Measurements from ENCODE around the gene RANGAP1. TPM values are rescaled to one million over a fixed set of nuclear protein-coding genes. Genes with fewer than 3 reads are reported as not detected.

The RANGAP1 gene
- polyA plus RNA-seq, 3 donors, result 8.3 to 30.2 (median 8.5) TPM

DNA sequence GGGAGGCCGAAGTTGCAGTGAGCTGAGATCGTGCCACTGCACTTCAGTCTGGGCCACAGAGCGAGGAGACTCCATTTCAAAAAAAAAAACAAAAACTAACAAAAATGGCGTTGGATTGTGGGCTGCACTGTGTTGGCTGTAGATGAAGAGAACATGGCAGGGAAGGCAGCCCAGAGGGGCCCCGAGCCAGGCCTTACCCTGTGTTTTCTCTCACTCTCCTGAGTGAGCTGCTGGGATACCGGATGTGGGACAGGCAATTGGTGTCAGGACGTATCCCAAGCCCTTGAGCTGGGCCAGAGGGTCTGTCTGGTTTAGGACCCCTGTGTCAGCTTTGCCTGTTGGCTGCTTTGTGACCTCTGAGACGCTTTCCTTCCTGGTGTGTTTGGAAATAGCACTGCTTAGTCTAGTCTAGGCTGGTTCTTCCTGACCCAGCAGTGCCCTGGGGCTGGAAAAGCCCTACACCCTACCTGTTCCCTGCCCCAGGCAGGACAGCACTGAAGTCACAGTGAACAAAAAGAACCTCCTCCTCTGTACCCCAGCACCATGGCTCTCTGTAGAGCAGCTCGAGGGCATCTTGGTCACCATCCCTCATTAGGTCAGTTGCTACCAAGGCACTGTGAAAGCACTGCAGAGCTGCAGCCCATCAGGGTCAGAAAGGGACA is 63.0 kb downstream of the RANGAP1 start:
- H3K79me2 ChIP-seq (ENCODE audit: insufficient read depth, low read length), result no peaks in the 10 kb centered on the region
- Mint-ChIP-seq H3K27ac (peak overlapping the region in 1 of 7 donors; percentile 6), H3K4me1 (peaks cover 7% of the 10 kb centered on the region), H3K36me3 (peaks cover 70 to 93% of the 10 kb centered on the region in 2 donors), H3K9me3 (no peaks in the 10 kb centered on the region), H3K27me3 (ENCODE audit: low read depth in 3 of 3) (peaks cover 0 to 2% (median 0%) of the 10 kb centered on the region in 3 donors), H3K4me3 (no peak overlapping the region)
- intact Hi-C loops (cut with micrococcal nuclease), result no loop called here
- DNase-seq, result no peak
- peaks cover 70 to 89% of the 10 kb centered on the region in 2 donors for H3K36me3 ChIP-seq (replicated peaks in 1 of 2; ENCODE audit: control insufficient read depth in 1 of 2, insufficient read depth in 2 of 2, low read length in 2 of 2)
- peak overlapping the region in 1 of 2 donors; percentile 38 for H3K27ac ChIP-seq (ENCODE audit: low read depth in 1 of 2, low read length in 2 of 2)
- H3K4me2 ChIP-seq (replicated peaks; ENCODE audit: extremely low read depth, low read length, poor library complexity, severe bottlenecking), result no peak overlapping the region
- TF ChIP-seq, protein P1, sequence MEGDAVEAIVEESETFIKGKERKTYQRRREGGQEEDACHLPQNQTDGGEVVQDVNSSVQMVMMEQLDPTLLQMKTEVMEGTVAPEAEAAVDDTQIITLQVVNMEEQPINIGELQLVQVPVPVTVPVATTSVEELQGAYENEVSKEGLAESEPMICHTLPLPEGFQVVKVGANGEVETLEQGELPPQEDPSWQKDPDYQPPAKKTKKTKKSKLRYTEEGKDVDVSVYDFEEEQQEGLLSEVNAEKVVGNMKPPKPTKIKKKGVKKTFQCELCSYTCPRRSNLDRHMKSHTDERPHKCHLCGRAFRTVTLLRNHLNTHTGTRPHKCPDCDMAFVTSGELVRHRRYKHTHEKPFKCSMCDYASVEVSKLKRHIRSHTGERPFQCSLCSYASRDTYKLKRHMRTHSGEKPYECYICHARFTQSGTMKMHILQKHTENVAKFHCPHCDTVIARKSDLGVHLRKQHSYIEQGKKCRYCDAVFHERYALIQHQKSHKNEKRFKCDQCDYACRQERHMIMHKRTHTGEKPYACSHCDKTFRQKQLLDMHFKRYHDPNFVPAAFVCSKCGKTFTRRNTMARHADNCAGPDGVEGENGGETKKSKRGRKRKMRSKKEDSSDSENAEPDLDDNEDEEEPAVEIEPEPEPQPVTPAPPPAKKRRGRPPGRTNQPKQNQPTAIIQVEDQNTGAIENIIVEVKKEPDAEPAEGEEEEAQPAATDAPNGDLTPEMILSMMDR (IDR thresholded peaks at IDR 0.05), result no peak
- no peaks in the 10 kb centered on the region for H3K9me3 ChIP-seq (replicated peaks in 1 of 2; ENCODE audit: control insufficient read depth in 1 of 2, insufficient read depth in 1 of 2, low read length in 2 of 2)
- WGBS (ENCODE audit: insufficient coverage), result 96% methylated on average over 5 of the region's 9 CpGs
- no peak overlapping the region for H3K4me3 ChIP-seq (replicated peaks in 1 of 3; ENCODE audit: low read depth in 2 of 3, low read length in 3 of 3)
- peaks cover 5 to 7% of the 10 kb centered on the region in 2 donors for H3K4me1 ChIP-seq (ENCODE audit: control insufficient read depth in 1 of 2, insufficient read depth in 2 of 2, low read length in 2 of 2)
- H4K20me1 ChIP-seq (ENCODE audit: insufficient read depth, low read length), result no peaks in the 10 kb centered on the region
- no peak overlapping the region for H3K9ac ChIP-seq (ENCODE audit: insufficient read depth, low read length, poor library complexity, severe bottlenecking)
- no peaks in the 10 kb centered on the region for H3K27me3 ChIP-seq (ENCODE audit: control insufficient read depth in 2 of 2, insufficient read depth in 2 of 2, low read length in 2 of 2)
- no peak overlapping the region for H2AFZ ChIP-seq (ENCODE audit: insufficient read depth, low read depth, low read length, poor library complexity, severe bottlenecking)

DNA sequence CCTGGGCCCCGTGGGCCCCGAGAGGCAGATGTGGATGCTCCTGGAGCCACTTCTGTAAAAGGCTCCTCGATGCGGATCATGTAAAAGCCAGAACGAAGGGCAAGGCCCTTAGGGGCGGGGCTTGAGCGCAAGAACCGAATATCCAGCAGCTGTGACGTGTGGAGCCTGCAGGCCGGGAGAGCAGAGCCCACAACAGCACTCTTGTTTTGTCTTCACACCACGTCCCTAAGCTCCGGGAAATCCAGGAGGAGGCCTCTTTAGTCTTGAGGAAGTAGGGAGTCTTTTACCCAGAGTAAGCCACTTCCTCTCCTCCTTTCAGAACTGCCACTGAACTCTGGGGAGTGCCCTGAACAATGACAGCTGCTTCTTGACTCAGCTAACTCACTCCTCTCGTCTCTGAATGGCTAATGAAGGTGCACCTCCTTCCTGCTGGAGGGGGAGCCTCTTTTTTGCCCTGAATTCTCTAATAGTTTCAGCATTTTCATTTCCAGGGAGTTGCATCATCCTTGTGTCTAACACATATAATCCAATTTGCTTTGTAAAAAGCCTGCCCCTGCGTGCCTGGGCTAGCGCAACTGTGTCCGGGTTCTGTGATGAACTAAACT is 68.3 kb downstream of the RANGAP1 start:
- peaks cover 27% of the 10 kb centered on the region for H3K4me1 Mint-ChIP-seq
- Histone ChIP-seq H3K9me3 (replicated peaks in 1 of 2; ENCODE audit: control insufficient read depth in 1 of 2, insufficient read depth in 1 of 2, low read length in 2 of 2) (no peaks in the 10 kb centered on the region), H3K4me1 (ENCODE audit: control insufficient read depth in 1 of 2, insufficient read depth in 2 of 2, low read length in 2 of 2) (peaks cover 28% of the 10 kb centered on the region in 2 donors), H3K36me3 (replicated peaks in 1 of 2; ENCODE audit: control insufficient read depth in 1 of 2, insufficient read depth in 2 of 2, low read length in 2 of 2) (peaks cover 32 to 71% of the 10 kb centered on the region in 2 donors), H3K9ac (ENCODE audit: insufficient read depth, low read length, poor library complexity, severe bottlenecking) (peak overlapping the region; percentile 53), H3K4me3 (replicated peaks in 1 of 3; ENCODE audit: low read depth in 2 of 3, low read length in 3 of 3) (peak overlapping the region; percentile 13 to 62 (median 30)), H3K27ac (ENCODE audit: low read depth in 1 of 2, low read length in 2 of 2) (peak overlapping the region; percentile 77 to 84), H3K79me2 (ENCODE audit: insufficient read depth, low read length) (no peaks in the 10 kb centered on the region), H4K20me1 (ENCODE audit: insufficient read depth, low read length) (no peaks in the 10 kb centered on the region), H3K4me2 (replicated peaks; ENCODE audit: extremely low read depth, low read length, poor library complexity, severe bottlenecking) (peak overlapping the region; percentile 70), H2AFZ (ENCODE audit: insufficient read depth, low read depth, low read length, poor library complexity, severe bottlenecking) (peak overlapping the region; percentile 79), H3K27me3 (ENCODE audit: control insufficient read depth in 2 of 2, insufficient read depth in 2 of 2, low read length in 2 of 2) (no peaks in the 10 kb centered on the region)
- peak overlapping the region; percentile 72 to 86 for H3K4me3 Mint-ChIP-seq
- peaks cover 0 to 7% (median 5%) of the 10 kb centered on the region in 7 donors for H3K9me3 Mint-ChIP-seq
- 0% methylated on average over 6 of the region's 16 CpGs for WGBS (ENCODE audit: insufficient coverage)
- TF ChIP-seq, protein P1 (IDR thresholded peaks at IDR 0.05), result no peak
- H3K27ac Mint-ChIP-seq, result peak overlapping the region; percentile 79 to 97 (median 94)
- peaks cover 0 to 3% (median 0%) of the 10 kb centered on the region in 3 donors for H3K27me3 Mint-ChIP-seq (ENCODE audit: low read depth in 3 of 3)
- intact Hi-C loops (cut with micrococcal nuclease), result no loop called here
- peak; percentile 87 to 95 (median 89) for DNase-seq
- peaks cover 50 to 76% of the 10 kb centered on the region in 2 donors for H3K36me3 Mint-ChIP-seq

All from CD14-positive monocyte (primary cell).